ENCODE results near the gene UBE2E1.
"Not testable (repeated sequence)": the region's sequence is repeated elsewhere in the genome, so short reads cannot be mapped to it uniquely, and the experiment has no call there.

UBE2E1 gene

GRCh38 chr3:23877329-23877980, 71.7 kb downstream of the UBE2E1 start:
- no peak for TF ChIP-seq CTCF (IDR thresholded peaks at IDR 0.05; ENCODE audit: low read depth, low read length, missing control alignments)
- DNase-seq (ENCODE audit: low read depth): no peak
- no peak overlapping the region for H3K4me3 ChIP-seq (ENCODE audit: low read depth, low read length)

GRCh38 chr3:23879485-23879884, 73.7 kb downstream of the UBE2E1 start:
- no peak overlapping the region for H3K4me3 ChIP-seq (ENCODE audit: low read depth, low read length)
- DNase-seq (ENCODE audit: low read depth): no peak
- no peak for TF ChIP-seq CTCF (IDR thresholded peaks at IDR 0.05; ENCODE audit: low read depth, low read length, missing control alignments)

GRCh38 chr3:23880703-23881339, 75.1 kb downstream of the UBE2E1 start:
- no peak for DNase-seq (ENCODE audit: low read depth)
- H3K4me3 ChIP-seq (ENCODE audit: low read depth, low read length): no peak overlapping the region
- no peak for TF ChIP-seq CTCF (IDR thresholded peaks at IDR 0.05; ENCODE audit: low read depth, low read length, missing control alignments)

GRCh38 chr3:23881993-23882392, 76.2 kb downstream of the UBE2E1 start:
- not testable (repeated sequence) for H3K4me3 ChIP-seq (ENCODE audit: low read depth, low read length); DNase-seq (ENCODE audit: low read depth)

- DNase-seq (ENCODE audit: low read depth): no peak
- no peak overlapping the region for H3K4me3 ChIP-seq (ENCODE audit: low read depth, low read length)
- no peak for TF ChIP-seq CTCF (IDR thresholded peaks at IDR 0.05; ENCODE audit: low read depth, low read length, missing control alignments)
Observed at GRCh38 chr3:23882487-23882918, 76.7 kb downstream of the UBE2E1 start.

GRCh38 chr3:23884481-23884880, 78.7 kb downstream of the UBE2E1 start:
- TF ChIP-seq CTCF (IDR thresholded peaks at IDR 0.05; ENCODE audit: low read depth, low read length, missing control alignments): no peak
- no peak for DNase-seq (ENCODE audit: low read depth)
- no peak overlapping the region for H3K4me3 ChIP-seq (ENCODE audit: low read depth, low read length)

- TF ChIP-seq CTCF (IDR thresholded peaks at IDR 0.05; ENCODE audit: low read depth, low read length, missing control alignments): no peak
- no peak for DNase-seq (ENCODE audit: low read depth)
- no peak overlapping the region for H3K4me3 ChIP-seq (ENCODE audit: low read depth, low read length)
Observed at GRCh38 chr3:23885210-23885609, 79.5 kb downstream of the UBE2E1 start.
